Mammary epithelial cell (primary cell): Measurements from ENCODE around the gene NPPB.

Experiments
- CTCF ChIP-seq, 2 donors: IDR thresholded peaks in 1 of 2; conservative IDR thresholded peaks in 1 of 2; 2 replicates each; pipeline ENCODE4 v1.5.1; 2011 to 2012; ENCODE audit warnings: inconsistent platforms in 2 of 2, low read length in 2 of 2, mild to moderate bottlenecking in 2 of 2, control low read depth in 1 of 2, low read depth in 1 of 2; ENCODE audit not compliant: insufficient read depth in 1 of 2; ENCODE audit errors: extremely low read depth in 1 of 2
- EZH2 ChIP-seq: IDR thresholded peaks from 2 replicates; pipeline ENCODE4 v1.6.1; 2012; ENCODE audit warnings: low read length, inconsistent platforms, borderline replicate concordance

- TF ChIP-seq EZH2 = no peak
- no peak for TF ChIP-seq CTCF (conservative IDR thresholded peaks at IDR 0.05 in 1 of 2, IDR thresholded peaks at IDR 0.05 in 1 of 2; ENCODE audit: extremely low read depth in 1 of 2, insufficient read depth in 1 of 2, low read depth in 1 of 2, low read length in 2 of 2)
Observed at GRCh38 chr1:11842154-11843041, 16.3 kb downstream of the NPPB start.
